ENCODE measurements around the gene ZNF264. TPM values are rescaled to one million over a fixed set of nuclear protein-coding genes. Genes with fewer than 3 reads are reported as not detected.

Gene ZNF264
- total RNA-seq, 1 donor from 2014 or later, result 36.1 TPM

GRCh38 chr19:57263244-57263741, 72.0 kb downstream of the ZNF264 start:
- intact Hi-C loops (cut with DNase I), result no loop called here
- Histone ChIP-seq H3K4me3 (no peak overlapping the region), H3K27me3 (no peaks in the 10 kb centered on the region), H3K27ac (no peak overlapping the region), H3K9me3 (no peaks in the 10 kb centered on the region), H3K36me3 (peaks cover 21% of the 10 kb centered on the region), H3K4me1 (no peaks in the 10 kb centered on the region)
- DNase-seq (no peak), ATAC-seq (no peak)
- no peak for TF ChIP-seq CTCF (IDR thresholded peaks at IDR 0.05)

- Histone ChIP-seq H3K4me3 (no peak overlapping the region), H3K9me3 (no peaks in the 10 kb centered on the region), H3K27me3 (no peaks in the 10 kb centered on the region), H3K27ac (no peak overlapping the region), H3K4me1 (no peaks in the 10 kb centered on the region), H3K36me3 (peaks cover 6% of the 10 kb centered on the region)
- intact Hi-C loops (cut with DNase I), result no loop called here
- no peak for TF ChIP-seq CTCF (IDR thresholded peaks at IDR 0.05)
- ATAC-seq (no peak), DNase-seq (no peak)
Measured at GRCh38 chr19:57267291-57267690, 76.0 kb downstream of the ZNF264 start.

- Histone ChIP-seq H3K4me3 (no peak overlapping the region), H3K27ac (no peak overlapping the region), H3K27me3 (no peaks in the 10 kb centered on the region), H3K36me3 (peaks cover 6% of the 10 kb centered on the region), H3K9me3 (no peaks in the 10 kb centered on the region), H3K4me1 (no peaks in the 10 kb centered on the region)
- ATAC-seq (no peak), DNase-seq (no peak)
- intact Hi-C loops (cut with DNase I), result no loop called here
- no peak for TF ChIP-seq CTCF (IDR thresholded peaks at IDR 0.05)
Measured at GRCh38 chr19:57269515-57270250, 78.4 kb downstream of the ZNF264 start.

- no peak for TF ChIP-seq CTCF (IDR thresholded peaks at IDR 0.05)
- ATAC-seq (no peak), DNase-seq (no peak)
- intact Hi-C loops (cut with DNase I), result no loop called here
- H3K9me3 ChIP-seq, result no peaks in the 10 kb centered on the region
- H3K27ac ChIP-seq, result no peak overlapping the region
- H3K4me1 ChIP-seq, result no peaks in the 10 kb centered on the region
- H3K27me3 ChIP-seq, result no peaks in the 10 kb centered on the region
- no peak overlapping the region for H3K4me3 ChIP-seq
- H3K36me3 ChIP-seq, result peaks cover 6% of the 10 kb centered on the region
Measured at GRCh38 chr19:57271280-57271679, 80.0 kb downstream of the ZNF264 start.

Other genes starting within 250 kb of the ZNF264 start
- gene USP29, start 71.5 kb upstream of the ZNF264 start, total RNA-seq, result not detected
- not detected for gene ZIM3, start 46.3 kb upstream of the ZNF264 start, total RNA-seq
- gene DUXA, start 24.0 kb upstream of the ZNF264 start, total RNA-seq, result not detected
- gene AURKC, start 39.5 kb downstream of the ZNF264 start, total RNA-seq, result 0.87 TPM
- 14.6 TPM for gene ZNF805, start 49.1 kb downstream of the ZNF264 start, total RNA-seq
- 54.5 TPM for gene ZNF460, start 89.0 kb downstream of the ZNF264 start, total RNA-seq
- gene ZNF543, start 129.0 kb downstream of the ZNF264 start, total RNA-seq, result 7.9 TPM
- 9.3 TPM for gene ZNF304, start 159.8 kb downstream of the ZNF264 start, total RNA-seq
- gene TRAPPC2B, start 172.1 kb downstream of the ZNF264 start, total RNA-seq, result 7.0 TPM
- gene ZNF547, start 172.1 kb downstream of the ZNF264 start, total RNA-seq, result 3.3 TPM
- gene ZNF548, start 198.4 kb downstream of the ZNF264 start, total RNA-seq, result 18.6 TPM
- gene ZNF17, start 219.7 kb downstream of the ZNF264 start, total RNA-seq, result 12.5 TPM
- gene ZNF749, start 243.8 kb downstream of the ZNF264 start, total RNA-seq, result 7.5 TPM

Data from upper lobe of right lung (tissue), 1 donor.